COLO829 (cell line): ENCODE results near the gene NCKAP5.

Source experiments
- DNase-seq: peaks from one replicate; pipeline ENCODE4 v3.0.0; 2012; ENCODE audit warnings: low spot score

NCKAP5 gene

DNA sequence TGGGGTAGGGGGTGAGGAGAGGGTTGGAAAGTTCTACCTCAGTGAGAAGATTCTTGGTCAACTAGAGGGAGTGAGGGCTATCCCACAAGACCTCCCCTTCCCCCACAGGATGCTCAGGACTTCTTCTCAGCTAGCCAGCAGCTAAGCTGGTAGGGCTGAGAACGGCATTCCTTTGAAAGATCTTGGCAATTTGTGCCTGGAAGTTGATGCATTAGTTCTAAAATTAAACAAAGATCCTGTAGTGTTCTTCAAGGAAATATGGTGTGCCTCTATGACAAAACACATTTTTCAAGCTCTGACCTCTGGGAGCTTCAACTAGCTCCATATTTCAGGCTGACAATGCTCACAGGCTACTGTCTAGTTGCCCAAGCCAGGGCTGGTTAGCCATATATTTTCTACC, 900.6 kb downstream of the NCKAP5 start:
- DNase-seq, result no peak

- DNase-seq, result no peak
Observed at GRCh38 chr2:132665401-132666140, 902.7 kb downstream of the NCKAP5 start.

DNA sequence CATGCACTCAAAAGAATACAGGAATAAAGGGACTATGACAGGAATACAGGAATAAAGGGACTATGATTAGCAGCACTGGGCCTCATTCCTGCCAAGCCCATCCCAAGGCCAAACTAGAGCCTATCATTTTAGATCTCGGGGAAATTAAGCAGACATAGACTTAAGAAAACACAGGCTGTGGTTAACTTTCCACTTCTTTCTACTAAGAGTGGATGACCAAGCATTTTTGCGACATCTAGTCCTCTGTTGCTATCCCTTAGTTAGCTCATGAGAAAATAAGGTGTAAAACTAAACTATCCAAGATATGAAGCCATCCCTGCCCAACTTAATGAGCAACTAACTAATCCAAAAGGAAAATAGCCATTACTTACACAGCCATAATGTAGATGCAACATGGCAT, 904.2 kb downstream of the NCKAP5 start:
- no peak for DNase-seq

DNA sequence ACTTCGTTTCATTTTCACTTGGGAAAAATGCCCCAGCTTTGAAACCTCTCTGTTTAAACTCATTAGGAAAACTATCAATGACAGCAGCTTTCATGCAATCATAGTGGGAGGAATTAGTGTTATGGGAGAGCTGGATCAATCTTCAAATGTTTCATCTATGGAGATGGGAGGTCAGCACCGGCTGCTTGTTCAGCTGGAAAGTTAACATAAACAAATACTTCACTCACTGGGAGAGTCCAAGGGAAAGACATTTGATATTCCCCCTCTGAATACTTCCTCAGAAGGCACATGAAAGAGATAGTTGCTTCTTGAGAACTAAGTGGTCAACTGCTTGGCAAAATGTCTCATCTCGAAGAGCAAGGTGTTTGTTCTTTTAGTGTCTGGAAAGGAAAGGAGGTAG, 905.5 kb downstream of the NCKAP5 start:
- no peak for DNase-seq

DNA sequence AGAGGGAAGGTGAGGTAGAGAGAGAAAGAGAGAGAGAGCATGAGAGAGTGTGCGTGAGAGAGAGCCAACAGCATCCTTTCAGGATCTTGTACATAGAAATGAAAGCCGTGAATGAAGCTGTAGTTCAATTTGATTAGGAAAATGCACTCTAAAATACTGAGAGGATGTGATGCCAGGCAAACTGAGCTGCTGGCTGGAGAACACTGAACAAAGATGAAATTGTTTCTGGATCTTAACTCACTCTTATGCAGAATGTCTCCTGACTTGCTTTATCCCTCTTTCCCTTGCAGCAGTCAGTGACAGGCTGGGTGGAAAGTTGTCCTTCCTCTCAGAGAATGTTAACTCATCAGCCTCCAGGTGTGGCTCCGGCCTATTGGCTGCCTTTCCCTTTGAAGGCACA, 908.9 kb downstream of the NCKAP5 start:
- no peak for DNase-seq

- DNase-seq, result no peak
Observed at GRCh38 chr2:132656266-132656975, 911.8 kb downstream of the NCKAP5 start.

GRCh38 chr2:132654968-132655367, 913.3 kb downstream of the NCKAP5 start:
- no peak for DNase-seq

DNA sequence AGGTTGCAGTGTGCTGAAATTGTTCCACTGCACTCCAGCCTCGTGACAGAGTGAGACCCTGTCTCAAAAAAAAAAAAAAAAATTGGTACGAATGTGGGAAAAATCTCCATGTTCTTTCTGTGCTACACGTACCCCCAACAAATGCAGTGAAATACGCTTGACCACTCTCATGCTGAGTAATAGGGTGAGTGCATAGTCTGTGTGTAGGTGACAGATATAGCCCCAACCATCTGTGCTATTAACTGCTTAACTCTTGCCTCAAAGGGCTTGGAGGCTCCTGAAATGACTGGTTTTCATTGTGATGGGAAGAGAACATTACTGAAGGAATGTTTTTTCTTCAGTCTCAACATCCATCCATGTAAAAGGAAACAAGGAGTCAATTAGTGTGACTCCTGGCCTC, 913.9 kb downstream of the NCKAP5 start:
- DNase-seq, result no peak

- DNase-seq, result no peak
Observed at GRCh38 chr2:132652474-132652873, 915.8 kb downstream of the NCKAP5 start.

- peak; percentile 76 for DNase-seq
Observed at GRCh38 chr2:132651115-132652045, 916.9 kb downstream of the NCKAP5 start.

DNA sequence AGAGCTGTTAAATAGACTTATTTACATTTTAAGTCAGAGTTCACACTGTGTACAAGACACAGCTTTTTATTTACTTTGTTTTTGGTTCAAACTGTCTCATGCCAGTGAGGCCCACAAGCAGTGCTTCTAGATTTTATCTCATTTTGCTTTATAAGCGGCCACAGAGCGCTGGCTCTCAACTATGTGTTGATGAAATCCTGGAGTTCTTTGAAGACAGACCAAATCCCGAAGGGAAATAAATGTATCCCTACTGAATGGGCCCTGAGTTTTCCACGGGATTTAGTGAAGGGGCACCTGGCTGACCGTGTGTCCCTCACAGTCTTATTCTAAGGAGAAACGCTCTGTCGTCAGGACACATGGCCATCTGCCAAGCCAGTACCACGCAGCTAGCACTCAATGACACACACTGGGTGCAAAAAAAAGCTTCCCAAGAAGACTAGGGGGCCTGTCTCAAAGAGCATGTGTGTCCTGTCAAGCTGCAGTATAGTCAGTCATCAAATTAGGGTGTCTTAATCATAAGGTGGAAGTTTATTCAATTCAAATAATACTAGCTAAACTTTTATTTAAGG, 921.6 kb downstream of the NCKAP5 start:
- DNase-seq, result no peak

DNA sequence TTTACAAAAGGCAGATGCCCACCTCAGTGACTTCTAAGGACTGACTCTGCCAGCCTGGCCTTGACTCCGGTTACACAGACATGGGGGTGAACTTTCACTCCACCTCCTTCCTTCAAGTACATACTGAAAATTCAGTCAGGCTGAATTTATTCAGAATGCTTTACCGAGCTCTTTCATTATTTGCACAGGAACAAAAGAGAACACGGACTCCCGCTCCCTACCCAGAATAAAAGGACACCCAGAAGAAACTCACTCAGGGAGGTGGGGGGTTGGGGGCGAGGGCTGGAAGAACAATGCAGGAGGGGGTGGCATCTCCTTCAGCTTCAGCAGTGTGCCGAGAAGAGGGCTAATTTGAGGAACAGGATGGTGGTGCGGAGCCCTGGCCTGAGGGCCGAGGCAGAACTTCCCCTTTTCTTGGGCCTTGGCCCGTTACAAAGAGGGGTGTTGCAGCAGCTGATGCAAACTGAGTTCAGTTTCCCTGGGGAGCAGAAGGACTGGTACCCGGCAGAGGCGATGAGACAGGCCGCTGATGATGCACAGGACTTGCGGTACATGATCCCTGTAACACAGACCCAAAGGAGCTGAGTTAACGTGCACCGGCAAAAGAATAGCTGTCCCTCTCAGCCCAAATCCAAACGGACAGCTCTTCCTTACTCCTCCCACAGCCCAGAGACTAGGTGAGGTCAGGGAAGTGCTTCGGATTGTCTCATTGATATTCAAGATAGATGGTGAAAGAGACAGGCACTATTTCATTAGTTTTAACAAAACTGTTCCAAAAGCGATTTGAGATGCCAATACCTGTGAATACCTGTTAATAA, 922.3 kb downstream of the NCKAP5 start:
- no peak for DNase-seq

- DNase-seq, result no peak
Observed at GRCh38 chr2:132645176-132645575, 923.1 kb downstream of the NCKAP5 start.

DNA sequence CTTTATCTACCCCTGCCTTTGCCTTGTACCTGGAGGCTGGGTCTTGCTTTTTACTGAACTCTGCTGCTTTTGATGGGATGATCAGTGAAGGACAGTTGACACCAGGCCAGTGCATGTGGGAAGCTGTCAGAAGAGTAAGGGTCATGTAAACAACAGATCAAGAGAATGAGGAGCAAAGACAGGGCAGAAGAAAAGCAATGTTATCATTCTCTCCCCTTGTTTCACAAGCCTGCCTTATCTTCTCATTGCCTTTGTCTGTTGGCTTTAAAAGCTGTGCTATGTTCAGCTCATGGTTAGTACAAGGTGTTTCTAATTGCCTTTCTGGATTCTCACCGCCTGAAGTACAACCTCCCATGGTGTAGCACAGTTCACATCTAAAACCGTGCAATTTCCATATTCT, 925.8 kb downstream of the NCKAP5 start:
- no peak for DNase-seq

- DNase-seq, result no peak
Observed at GRCh38 chr2:132641819-132642218, 926.4 kb downstream of the NCKAP5 start.

DNA sequence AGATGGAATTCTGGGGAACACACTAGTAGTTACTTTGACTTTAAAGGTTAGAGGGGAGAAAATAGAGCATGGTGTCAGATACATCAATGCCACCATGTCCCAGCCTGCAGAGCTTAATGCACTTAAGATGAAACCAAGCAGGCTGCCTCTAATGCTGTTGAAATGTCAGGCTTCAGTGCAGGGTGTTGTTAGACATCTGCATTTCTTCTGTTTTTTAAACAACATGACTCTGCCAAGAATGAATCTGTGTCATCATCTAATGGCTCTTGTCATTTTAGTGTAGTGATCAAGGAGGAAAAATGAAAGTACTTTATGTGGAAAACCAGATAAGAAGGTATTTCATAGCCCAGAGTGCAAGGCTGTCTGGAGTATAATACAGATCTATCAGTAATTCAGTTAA, 928.1 kb downstream of the NCKAP5 start:
- no peak for DNase-seq

- DNase-seq, result no peak
Observed at GRCh38 chr2:132638313-132639040, 929.8 kb downstream of the NCKAP5 start.

DNA sequence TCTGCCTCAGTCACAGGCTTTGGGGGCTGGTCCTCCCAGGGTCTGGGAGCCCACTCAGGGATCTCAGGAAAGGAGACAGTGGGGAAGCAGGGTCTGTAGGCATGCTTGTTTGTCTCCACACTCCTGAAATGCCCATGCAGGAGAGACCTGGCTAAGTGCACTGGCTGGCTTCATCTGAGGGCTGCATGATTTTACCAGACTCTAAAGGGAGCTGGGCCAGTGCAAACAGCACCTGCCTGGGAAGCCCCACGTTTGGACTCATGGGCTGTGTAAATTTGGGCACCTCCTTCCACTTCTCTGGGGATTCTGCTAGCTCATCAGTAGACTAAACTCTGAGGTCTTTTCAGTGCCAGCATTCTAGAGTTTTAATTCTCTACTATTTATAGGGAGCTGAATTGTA, 931.9 kb downstream of the NCKAP5 start:
- DNase-seq, result no peak

GRCh38 chr2:132633635-132634034, 934.6 kb downstream of the NCKAP5 start:
- no peak for DNase-seq

DNA sequence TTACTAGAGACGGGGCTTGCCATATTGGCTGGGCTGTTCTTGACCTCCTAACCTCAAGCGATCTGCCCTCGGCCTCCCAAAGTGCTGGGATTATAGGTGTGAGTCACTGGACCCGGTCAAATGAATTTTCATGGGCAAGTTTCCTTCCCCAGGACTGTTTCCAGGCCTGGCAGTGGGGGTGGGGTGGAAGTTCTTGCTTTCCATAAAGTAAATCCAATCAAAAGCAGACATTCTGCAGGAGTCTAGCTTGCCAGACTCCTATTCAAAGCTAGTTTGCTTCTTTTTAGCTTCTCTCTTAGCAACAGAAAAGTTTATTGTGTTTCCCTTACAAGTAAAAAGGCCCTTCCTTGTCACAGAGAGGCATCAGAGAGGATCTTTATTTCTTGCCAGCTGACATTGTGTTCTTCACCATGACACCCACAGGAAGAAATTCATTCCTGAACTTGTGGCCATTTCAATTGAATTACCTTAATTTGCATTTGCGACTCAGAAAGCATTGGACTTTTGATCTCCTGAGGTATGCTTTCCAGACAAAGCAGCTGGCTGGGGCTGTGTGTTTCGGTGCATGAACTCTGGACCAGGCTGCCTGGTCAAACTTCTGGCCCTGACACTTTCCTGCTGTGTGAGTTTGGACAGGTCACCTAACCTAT, 936.1 kb downstream of the NCKAP5 start:
- peak; percentile 31 for DNase-seq
